Measurements from ENCODE around the gene TCAP.

DNA sequence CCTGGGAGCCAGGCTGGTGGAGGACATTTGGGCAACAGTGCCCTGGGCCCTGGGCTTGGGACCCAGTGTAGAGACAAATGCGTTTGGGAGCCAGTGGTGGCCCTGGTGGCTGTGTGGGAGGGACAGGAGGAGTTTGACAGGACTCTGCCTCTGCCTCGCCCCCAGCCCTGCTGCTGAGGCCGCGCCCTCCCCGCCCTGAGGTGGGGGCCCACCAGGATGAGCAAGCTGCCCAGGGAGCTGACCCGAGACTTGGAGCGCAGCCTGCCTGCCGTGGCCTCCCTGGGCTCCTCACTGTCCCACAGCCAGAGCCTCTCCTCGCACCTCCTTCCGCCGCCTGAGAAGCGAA is 11.9 kb upstream of the TCAP start:
- TF ChIP-seq, protein P1, sequence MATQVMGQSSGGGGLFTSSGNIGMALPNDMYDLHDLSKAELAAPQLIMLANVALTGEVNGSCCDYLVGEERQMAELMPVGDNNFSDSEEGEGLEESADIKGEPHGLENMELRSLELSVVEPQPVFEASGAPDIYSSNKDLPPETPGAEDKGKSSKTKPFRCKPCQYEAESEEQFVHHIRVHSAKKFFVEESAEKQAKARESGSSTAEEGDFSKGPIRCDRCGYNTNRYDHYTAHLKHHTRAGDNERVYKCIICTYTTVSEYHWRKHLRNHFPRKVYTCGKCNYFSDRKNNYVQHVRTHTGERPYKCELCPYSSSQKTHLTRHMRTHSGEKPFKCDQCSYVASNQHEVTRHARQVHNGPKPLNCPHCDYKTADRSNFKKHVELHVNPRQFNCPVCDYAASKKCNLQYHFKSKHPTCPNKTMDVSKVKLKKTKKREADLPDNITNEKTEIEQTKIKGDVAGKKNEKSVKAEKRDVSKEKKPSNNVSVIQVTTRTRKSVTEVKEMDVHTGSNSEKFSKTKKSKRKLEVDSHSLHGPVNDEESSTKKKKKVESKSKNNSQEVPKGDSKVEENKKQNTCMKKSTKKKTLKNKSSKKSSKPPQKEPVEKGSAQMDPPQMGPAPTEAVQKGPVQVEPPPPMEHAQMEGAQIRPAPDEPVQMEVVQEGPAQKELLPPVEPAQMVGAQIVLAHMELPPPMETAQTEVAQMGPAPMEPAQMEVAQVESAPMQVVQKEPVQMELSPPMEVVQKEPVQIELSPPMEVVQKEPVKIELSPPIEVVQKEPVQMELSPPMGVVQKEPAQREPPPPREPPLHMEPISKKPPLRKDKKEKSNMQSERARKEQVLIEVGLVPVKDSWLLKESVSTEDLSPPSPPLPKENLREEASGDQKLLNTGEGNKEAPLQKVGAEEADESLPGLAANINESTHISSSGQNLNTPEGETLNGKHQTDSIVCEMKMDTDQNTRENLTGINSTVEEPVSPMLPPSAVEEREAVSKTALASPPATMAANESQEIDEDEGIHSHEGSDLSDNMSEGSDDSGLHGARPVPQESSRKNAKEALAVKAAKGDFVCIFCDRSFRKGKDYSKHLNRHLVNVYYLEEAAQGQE (IDR thresholded peaks at IDR 0.05; ENCODE audit: low read depth) = no peak
- TF ChIP-seq YY1 (IDR thresholded peaks at IDR 0.05; ENCODE audit: low read depth) = no peak
- TF ChIP-seq NFIC (IDR thresholded peaks at IDR 0.05) = no peak
- TF ChIP-seq CREB1 (IDR thresholded peaks at IDR 0.05; ENCODE audit: low read depth) = no peak
- TF ChIP-seq, protein P2, sequence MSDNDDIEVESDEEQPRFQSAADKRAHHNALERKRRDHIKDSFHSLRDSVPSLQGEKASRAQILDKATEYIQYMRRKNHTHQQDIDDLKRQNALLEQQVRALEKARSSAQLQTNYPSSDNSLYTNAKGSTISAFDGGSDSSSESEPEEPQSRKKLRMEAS (IDR thresholded peaks at IDR 0.05) = no peak
- no peak for TF ChIP-seq TAF1 (IDR thresholded peaks at IDR 0.05; ENCODE audit: low read depth)
- no peak for TF ChIP-seq EP300 (IDR thresholded peaks at IDR 0.05; ENCODE audit: borderline replicate concordance)
